ENCODE measurements around the gene CNTNAP2.
"Not testable (repeated sequence)": the region's sequence is repeated elsewhere in the genome, so short reads cannot be mapped to it uniquely, and the experiment has no call there.

Gene CNTNAP2

GRCh38 chr7:148442141-148442655 is 2325.6 kb downstream of the CNTNAP2 start:
- H3K4me1 ChIP-seq (ENCODE audit: control insufficient read depth, low read depth, low read length), result no peaks in the 10 kb centered on the region
- H3K27ac ChIP-seq (ENCODE audit: low read depth, low read length), result no peak overlapping the region
- H4K5ac ChIP-seq (ENCODE audit: low read length), result no peak overlapping the region
- no peak overlapping the region for H3K4me2 ChIP-seq (ENCODE audit: low read length)
- H3K4me3 ChIP-seq (ENCODE audit: low read length), result no peak overlapping the region
- H3K27me3 ChIP-seq (ENCODE audit: insufficient read depth, low read length, poor library complexity), result no peaks in the 10 kb centered on the region
- H2AK5ac ChIP-seq (ENCODE audit: low read length), result no peak overlapping the region
- H3K9ac ChIP-seq (ENCODE audit: low read length), result no peak overlapping the region
- H3K18ac ChIP-seq (ENCODE audit: low read length), result no peak overlapping the region
- H2BK5ac ChIP-seq (ENCODE audit: low read length), result no peak overlapping the region
- H3K56ac ChIP-seq (ENCODE audit: low read length), result no peak overlapping the region
- no peak overlapping the region for H4K8ac ChIP-seq (ENCODE audit: low read depth, low read length)
- no peaks in the 10 kb centered on the region for H3K36me3 ChIP-seq (ENCODE audit: control insufficient read depth, insufficient read depth, low read length)
- no peaks in the 10 kb centered on the region for H3K79me1 ChIP-seq (ENCODE audit: low read length)
- H2BK15ac ChIP-seq (replicated peaks; ENCODE audit: low read depth), result no peak overlapping the region
- no peak overlapping the region for H3K4ac ChIP-seq (ENCODE audit: low read depth, low read length)
- no peaks in the 10 kb centered on the region for H3K79me2 ChIP-seq (ENCODE audit: control insufficient read depth, insufficient read depth, low read length)
- no peak overlapping the region for H2BK120ac ChIP-seq (ENCODE audit: low read depth, low read length)
- no peak overlapping the region for H3K23ac ChIP-seq (ENCODE audit: low read length)
- DNase-seq, result no peak
- WGBS (ENCODE audit: extremely low coverage, insufficient coverage, low lambda C conversion rate), result no CpG with 5 or more reads among the region's 8 CpGs

- H3K79me2 ChIP-seq (ENCODE audit: control insufficient read depth, insufficient read depth, low read length), result no peaks in the 10 kb centered on the region
Observed at GRCh38 chr7:148442933-148443332, 2326.3 kb downstream of the CNTNAP2 start.

GRCh38 chr7:148445260-148446044 is 2328.9 kb downstream of the CNTNAP2 start:
- no peaks in the 10 kb centered on the region for H3K36me3 ChIP-seq (ENCODE audit: control insufficient read depth, insufficient read depth, low read length)
- no CpG with 5 or more reads among the region's 42 CpGs for WGBS (ENCODE audit: extremely low coverage, insufficient coverage, low lambda C conversion rate)
- H3K4ac ChIP-seq (ENCODE audit: low read depth, low read length), result no peak overlapping the region
- H3K4me3 ChIP-seq (ENCODE audit: low read length), result no peak overlapping the region
- H2BK5ac ChIP-seq (ENCODE audit: low read length), result no peak overlapping the region
- no peak for DNase-seq
- no peak overlapping the region for H3K27ac ChIP-seq (ENCODE audit: low read depth, low read length)
- no peak overlapping the region for H3K9ac ChIP-seq (ENCODE audit: low read length)
- H3K79me1 ChIP-seq (ENCODE audit: low read length), result no peaks in the 10 kb centered on the region
- H3K23ac ChIP-seq (ENCODE audit: low read length), result no peak overlapping the region
- no peak overlapping the region for H2AK5ac ChIP-seq (ENCODE audit: low read length)
- no peaks in the 10 kb centered on the region for H3K4me1 ChIP-seq (ENCODE audit: control insufficient read depth, low read depth, low read length)
- H3K4me2 ChIP-seq (ENCODE audit: low read length), result no peak overlapping the region
- no peak overlapping the region for H3K18ac ChIP-seq (ENCODE audit: low read length)
- H4K8ac ChIP-seq (ENCODE audit: low read depth, low read length), result no peak overlapping the region
- H4K5ac ChIP-seq (ENCODE audit: low read length), result no peak overlapping the region
- no peak overlapping the region for H2BK15ac ChIP-seq (replicated peaks; ENCODE audit: low read depth)
- H3K27me3 ChIP-seq (ENCODE audit: insufficient read depth, low read length, poor library complexity), result no peaks in the 10 kb centered on the region
- no peak overlapping the region for H3K56ac ChIP-seq (ENCODE audit: low read length)
- no peak overlapping the region for H2BK120ac ChIP-seq (ENCODE audit: low read depth, low read length)
- H3K79me2 ChIP-seq (ENCODE audit: control insufficient read depth, insufficient read depth, low read length), result no peaks in the 10 kb centered on the region

More at GRCh38 chr7:148442933-148443332, 2326.3 kb downstream of the CNTNAP2 start:
- WGBS (ENCODE audit: extremely low coverage, insufficient coverage, low lambda C conversion rate), result no CpG with 5 or more reads among the region's 6 CpGs
- Histone ChIP-seq H2BK15ac (replicated peaks; ENCODE audit: low read depth) (no peak overlapping the region), H3K27ac (ENCODE audit: low read depth, low read length) (no peak overlapping the region), H4K8ac (ENCODE audit: low read depth, low read length) (no peak overlapping the region), H3K36me3 (ENCODE audit: control insufficient read depth, insufficient read depth, low read length) (no peaks in the 10 kb centered on the region), H3K4me2 (ENCODE audit: low read length) (no peak overlapping the region), H3K4me1 (ENCODE audit: control insufficient read depth, low read depth, low read length) (no peaks in the 10 kb centered on the region), H3K23ac (ENCODE audit: low read length) (no peak overlapping the region), H3K18ac (ENCODE audit: low read length) (no peak overlapping the region), H2AK5ac (ENCODE audit: low read length) (no peak overlapping the region), H4K5ac (ENCODE audit: low read length) (no peak overlapping the region), H3K27me3 (ENCODE audit: insufficient read depth, low read length, poor library complexity) (no peaks in the 10 kb centered on the region), H2BK5ac (ENCODE audit: low read length) (no peak overlapping the region), H2BK120ac (ENCODE audit: low read depth, low read length) (no peak overlapping the region), H3K9ac (ENCODE audit: low read length) (no peak overlapping the region), H3K4ac (ENCODE audit: low read depth, low read length) (no peak overlapping the region), H3K4me3 (ENCODE audit: low read length) (no peak overlapping the region), H3K56ac (ENCODE audit: low read length) (no peak overlapping the region), H3K79me1 (ENCODE audit: low read length) (no peaks in the 10 kb centered on the region)
- DNase-seq, result no peak

- H3K79me2 ChIP-seq (ENCODE audit: control insufficient read depth, insufficient read depth, low read length), result no peaks in the 10 kb centered on the region
- no peak overlapping the region for H2BK5ac ChIP-seq (ENCODE audit: low read length)
- H3K79me1 ChIP-seq (ENCODE audit: low read length), result no peaks in the 10 kb centered on the region
- H4K5ac ChIP-seq (ENCODE audit: low read length), result no peak overlapping the region
- H3K4me1 ChIP-seq (ENCODE audit: control insufficient read depth, low read depth, low read length), result no peaks in the 10 kb centered on the region
- WGBS (ENCODE audit: extremely low coverage, insufficient coverage, low lambda C conversion rate), result no CpG with 5 or more reads among the region's 4 CpGs
- no peak overlapping the region for H3K4me2 ChIP-seq (ENCODE audit: low read length)
- no peak overlapping the region for H3K56ac ChIP-seq (ENCODE audit: low read length)
- H3K27me3 ChIP-seq (ENCODE audit: insufficient read depth, low read length, poor library complexity), result no peaks in the 10 kb centered on the region
- H2BK15ac ChIP-seq (replicated peaks; ENCODE audit: low read depth), result no peak overlapping the region
- no peak overlapping the region for H3K27ac ChIP-seq (ENCODE audit: low read depth, low read length)
- H3K4ac ChIP-seq (ENCODE audit: low read depth, low read length), result no peak overlapping the region
- no peak overlapping the region for H3K23ac ChIP-seq (ENCODE audit: low read length)
- H2AK5ac ChIP-seq (ENCODE audit: low read length), result no peak overlapping the region
- H3K9ac ChIP-seq (ENCODE audit: low read length), result no peak overlapping the region
- no peak overlapping the region for H2BK120ac ChIP-seq (ENCODE audit: low read depth, low read length)
- DNase-seq, result no peak
- no peak overlapping the region for H3K4me3 ChIP-seq (ENCODE audit: low read length)
- H3K36me3 ChIP-seq (ENCODE audit: control insufficient read depth, insufficient read depth, low read length), result no peaks in the 10 kb centered on the region
- no peak overlapping the region for H3K18ac ChIP-seq (ENCODE audit: low read length)
- no peak overlapping the region for H4K8ac ChIP-seq (ENCODE audit: low read depth, low read length)
Observed at GRCh38 chr7:148447221-148447849, 2330.7 kb downstream of the CNTNAP2 start.

GRCh38 chr7:148451526-148451925 is 2334.9 kb downstream of the CNTNAP2 start:
- H3K79me2 ChIP-seq (ENCODE audit: control insufficient read depth, insufficient read depth, low read length); H3K79me1 ChIP-seq (ENCODE audit: low read length); H3K4me3 ChIP-seq (ENCODE audit: low read length); H3K56ac ChIP-seq (ENCODE audit: low read length); H3K18ac ChIP-seq (ENCODE audit: low read length); H2AK5ac ChIP-seq (ENCODE audit: low read length); H3K36me3 ChIP-seq (ENCODE audit: control insufficient read depth, insufficient read depth, low read length); H3K27ac ChIP-seq (ENCODE audit: low read depth, low read length); H3K4me1 ChIP-seq (ENCODE audit: control insufficient read depth, low read depth, low read length); H2BK120ac ChIP-seq (ENCODE audit: low read depth, low read length); H3K4me2 ChIP-seq (ENCODE audit: low read length); H4K5ac ChIP-seq (ENCODE audit: low read length); H3K23ac ChIP-seq (ENCODE audit: low read length); H3K9ac ChIP-seq (ENCODE audit: low read length); H4K8ac ChIP-seq (ENCODE audit: low read depth, low read length); H3K4ac ChIP-seq (ENCODE audit: low read depth, low read length); DNase-seq; H2BK5ac ChIP-seq (ENCODE audit: low read length); H2BK15ac ChIP-seq (replicated peaks; ENCODE audit: low read depth); H3K27me3 ChIP-seq (ENCODE audit: insufficient read depth, low read length, poor library complexity): not testable (repeated sequence)
- WGBS (ENCODE audit: extremely low coverage, insufficient coverage, low lambda C conversion rate), result no CpG with 5 or more reads among the region's 8 CpGs
